Osteoblast (primary cell): ENCODE measurements around the gene SH2B2. TPM values are rescaled to one million over a fixed set of nuclear protein-coding genes. Genes with fewer than 3 reads are reported as not detected.
A peak's percentile ranks its signal among the peaks of the same experiment; 100 is the strongest.

Experiments used
- DNase-seq: peaks from one replicate; pipeline ENCODE4 v3.0.0; 2011; ENCODE audit warnings: low spot score, mixed read lengths; ENCODE audit not compliant: insufficient read length; ENCODE audit errors: missing footprints
- H2AFZ ChIP-seq: 2 replicates; pipeline ENCODE4 v1.6.0; 2011; ENCODE audit warnings: mild to moderate bottlenecking, low read length
- H3K27ac ChIP-seq: 2 replicates; pipeline ENCODE4 v1.5.1; 2011; ENCODE audit warnings: mild to moderate bottlenecking, low read depth, low read length, moderate library complexity
- H3K27me3 ChIP-seq: 2 replicates; pipeline ENCODE4 v1.6.0; 2012; ENCODE audit warnings: mild to moderate bottlenecking, control low read depth, inconsistent platforms, low read length, moderate library complexity; ENCODE audit not compliant: insufficient read depth
- H3K36me3 ChIP-seq: 2 replicates; pipeline ENCODE4 v1.5.1; 2011; ENCODE audit warnings: mild to moderate bottlenecking, low read length, control low read depth, moderate library complexity; ENCODE audit not compliant: insufficient read depth
- H3K4me1 ChIP-seq: 2 replicates; pipeline ENCODE4 v1.5.1; 2011; ENCODE audit warnings: mild to moderate bottlenecking, low read length, control low read depth, moderate library complexity; ENCODE audit not compliant: insufficient read depth
- H3K4me2 ChIP-seq: 2 replicates; pipeline ENCODE4 v1.6.0; 2011; ENCODE audit warnings: mild to moderate bottlenecking, low read length; ENCODE audit not compliant: insufficient read depth
- H3K4me3 ChIP-seq: fragments of 200-600 bp; sonication (generic); 3 replicates; pipeline ENCODE4 v1.5.1; 2012; ENCODE audit warnings: mild to moderate bottlenecking, low read length, inconsistent platforms; ENCODE audit not compliant: insufficient read depth
- H3K79me2 ChIP-seq: 2 replicates; pipeline ENCODE4 v1.6.0; 2012; ENCODE audit warnings: mild to moderate bottlenecking, low read length, control low read depth, inconsistent platforms; ENCODE audit not compliant: insufficient read depth
- H3K9me3 ChIP-seq: 2 replicates; pipeline ENCODE4 v1.5.1; 2011; ENCODE audit warnings: low read depth, low read length, control low read depth
- H4K20me1 ChIP-seq: 2 replicates; pipeline ENCODE4 v1.6.0; 2012; ENCODE audit warnings: mild to moderate bottlenecking, low read length, control low read depth; ENCODE audit not compliant: insufficient read depth
- total RNA-seq: library from RNA; depleted of rRNA; stranded (reverse); fragments of >200 nt; gene quantifications from 2 replicates; pipeline ENCODE4 v1.2.3, GENCODE V29; 2012
- TF ChIP-seq, protein P1 (sequence below): IDR thresholded peaks from 2 replicates; pipeline ENCODE4 v1.5.1; 2011; ENCODE audit warnings: mild to moderate bottlenecking, low read depth, low read length, moderate library complexity; ENCODE audit errors: extremely low read depth

The SH2B2 gene
- total RNA-seq: 2.1 and 2.2 TPM in 2 replicates

DNA sequence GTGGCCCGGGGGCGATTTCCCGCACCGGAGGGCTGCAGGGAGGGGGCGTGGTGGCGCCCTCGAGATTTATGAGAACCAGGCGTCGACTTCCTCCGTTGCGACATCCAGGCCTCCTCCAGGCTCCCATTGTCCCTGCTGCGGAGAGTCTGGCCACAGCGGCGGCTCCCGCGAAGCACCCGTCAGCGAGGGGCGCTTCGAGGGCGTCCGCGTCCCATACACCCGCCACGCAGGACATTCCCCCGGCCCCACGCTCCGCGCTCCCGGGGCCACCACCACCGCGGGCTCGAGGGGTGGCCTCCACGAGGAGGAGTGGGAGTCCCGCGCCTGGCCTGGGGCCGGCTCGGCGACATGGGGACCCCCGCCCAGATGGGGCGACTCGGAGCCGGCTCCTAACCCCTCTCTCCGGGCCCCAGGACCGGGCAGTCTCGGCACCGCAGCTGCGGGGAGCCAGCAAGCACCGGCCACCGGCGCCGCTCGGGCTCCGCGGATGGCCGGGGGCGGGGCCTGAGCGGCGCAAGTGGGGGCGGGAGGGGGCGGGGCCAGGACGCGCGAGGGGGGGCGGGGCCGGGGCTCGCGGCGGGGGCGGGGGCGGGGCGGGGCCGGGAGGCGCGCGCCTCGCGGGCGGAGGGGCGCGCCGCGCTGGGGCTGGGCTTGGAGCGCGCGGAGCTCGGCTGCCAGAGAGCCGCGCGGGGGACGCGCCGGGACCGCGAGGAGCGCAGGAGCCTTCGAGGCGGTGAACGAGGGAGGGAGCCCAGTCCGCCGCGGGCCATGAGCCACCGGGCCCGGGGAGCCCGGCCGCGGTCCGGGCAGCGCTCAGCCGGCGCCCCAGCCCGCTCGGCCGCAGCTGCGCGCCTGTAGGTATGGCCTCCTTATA, at the start of gene SH2B2:
SH2B2 (plus strand) TSS at position 632 of the 874 bp plus-strand sequence. CDS start 13,683 bp downstream, outside the sequence.
- H4K20me1 ChIP-seq: peaks cover 12% of the 10 kb centered on the region
- H3K36me3 ChIP-seq: no peaks in the 10 kb centered on the region
- peaks cover 14% of the 10 kb centered on the region for H3K4me1 ChIP-seq
- H3K79me2 ChIP-seq: no peaks in the 10 kb centered on the region
- TF ChIP-seq, protein P1, sequence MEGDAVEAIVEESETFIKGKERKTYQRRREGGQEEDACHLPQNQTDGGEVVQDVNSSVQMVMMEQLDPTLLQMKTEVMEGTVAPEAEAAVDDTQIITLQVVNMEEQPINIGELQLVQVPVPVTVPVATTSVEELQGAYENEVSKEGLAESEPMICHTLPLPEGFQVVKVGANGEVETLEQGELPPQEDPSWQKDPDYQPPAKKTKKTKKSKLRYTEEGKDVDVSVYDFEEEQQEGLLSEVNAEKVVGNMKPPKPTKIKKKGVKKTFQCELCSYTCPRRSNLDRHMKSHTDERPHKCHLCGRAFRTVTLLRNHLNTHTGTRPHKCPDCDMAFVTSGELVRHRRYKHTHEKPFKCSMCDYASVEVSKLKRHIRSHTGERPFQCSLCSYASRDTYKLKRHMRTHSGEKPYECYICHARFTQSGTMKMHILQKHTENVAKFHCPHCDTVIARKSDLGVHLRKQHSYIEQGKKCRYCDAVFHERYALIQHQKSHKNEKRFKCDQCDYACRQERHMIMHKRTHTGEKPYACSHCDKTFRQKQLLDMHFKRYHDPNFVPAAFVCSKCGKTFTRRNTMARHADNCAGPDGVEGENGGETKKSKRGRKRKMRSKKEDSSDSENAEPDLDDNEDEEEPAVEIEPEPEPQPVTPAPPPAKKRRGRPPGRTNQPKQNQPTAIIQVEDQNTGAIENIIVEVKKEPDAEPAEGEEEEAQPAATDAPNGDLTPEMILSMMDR: no peak
- DNase-seq: peak; percentile 96
- no peak within 1 kb of the TSS for H3K27ac ChIP-seq
- peak within 1 kb of the TSS; percentile 84 for H2AFZ ChIP-seq
- peak within 1 kb of the TSS; percentile 94 for H3K4me2 ChIP-seq
- H3K9me3 ChIP-seq: no peaks in the 10 kb centered on the region
- peaks cover 2% of the 10 kb centered on the region for H3K27me3 ChIP-seq
- peak within 1 kb of the TSS; percentile 79 for H3K4me3 ChIP-seq

GRCh38 chr7:102239206-102239820, 47.4 kb upstream of the SH2B2 start:
- no peaks in the 10 kb centered on the region for H3K79me2 ChIP-seq
- peaks cover 8% of the 10 kb centered on the region for H3K36me3 ChIP-seq
- peaks cover 7% of the 10 kb centered on the region for H4K20me1 ChIP-seq
- no peaks in the 10 kb centered on the region for H3K27me3 ChIP-seq
- DNase-seq: no peak
- TF ChIP-seq, protein P1: no peak
- no peak overlapping the region for H3K27ac ChIP-seq
- H3K4me3 ChIP-seq: no peak overlapping the region
- no peak overlapping the region for H3K4me2 ChIP-seq
- H2AFZ ChIP-seq: no peak overlapping the region
- H3K4me1 ChIP-seq: no peaks in the 10 kb centered on the region
- no peaks in the 10 kb centered on the region for H3K9me3 ChIP-seq

DNA sequence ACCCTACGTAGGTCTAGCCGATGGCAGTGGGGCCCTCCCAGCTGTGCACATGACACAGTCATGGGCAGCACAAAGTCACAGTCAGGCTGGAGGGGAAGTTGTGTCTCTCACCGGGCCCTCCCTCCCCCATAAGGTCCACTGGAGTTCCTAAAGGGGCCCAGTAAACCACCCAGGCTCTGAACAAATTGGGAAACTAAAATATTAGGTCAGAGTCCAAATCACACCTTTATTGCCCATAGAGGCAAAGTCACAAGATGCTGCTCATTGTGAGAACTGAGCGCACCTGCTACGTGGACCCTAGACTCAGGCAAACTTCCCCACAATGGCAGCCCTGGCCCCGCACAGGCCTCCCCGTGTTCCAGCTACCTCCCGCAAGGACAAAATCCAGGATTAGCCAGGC, 45.2 kb upstream of the SH2B2 start:
- H3K9me3 ChIP-seq: no peaks in the 10 kb centered on the region
- H3K36me3 ChIP-seq: peaks cover 4% of the 10 kb centered on the region
- no peaks in the 10 kb centered on the region for H3K79me2 ChIP-seq
- no peak overlapping the region for H3K4me2 ChIP-seq
- no peak overlapping the region for H3K27ac ChIP-seq
- H3K4me3 ChIP-seq: no peak overlapping the region
- H3K27me3 ChIP-seq: no peaks in the 10 kb centered on the region
- H2AFZ ChIP-seq: no peak overlapping the region
- no peak for DNase-seq
- TF ChIP-seq, protein P1: no peak
- H4K20me1 ChIP-seq: peaks cover 3% of the 10 kb centered on the region
- H3K4me1 ChIP-seq: no peaks in the 10 kb centered on the region

DNA sequence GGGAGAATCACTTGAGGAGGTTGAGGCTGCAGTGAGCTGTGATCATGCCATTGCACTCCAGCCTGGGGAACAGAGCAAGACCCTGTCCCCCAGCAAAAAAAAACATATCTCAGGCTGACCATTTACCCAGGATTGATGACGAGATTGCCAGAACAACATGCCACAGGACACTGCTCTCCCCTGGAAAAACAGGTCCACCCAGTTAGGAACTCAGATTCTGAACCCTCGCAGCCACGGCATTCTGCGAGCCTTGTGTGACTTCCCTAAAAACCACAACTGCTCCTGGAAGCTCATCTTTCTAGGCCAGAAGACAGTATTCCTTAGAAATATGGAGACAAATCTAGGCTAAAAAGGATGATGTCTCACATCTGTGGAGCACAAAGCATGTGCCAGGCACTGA, 42.1 kb upstream of the SH2B2 start:
- no peaks in the 10 kb centered on the region for H3K79me2 ChIP-seq
- H3K27me3 ChIP-seq: no peaks in the 10 kb centered on the region
- H3K36me3 ChIP-seq: peaks cover 8% of the 10 kb centered on the region
- DNase-seq: no peak
- no peaks in the 10 kb centered on the region for H3K4me1 ChIP-seq
- H3K4me2 ChIP-seq: no peak overlapping the region
- H2AFZ ChIP-seq: no peak overlapping the region
- TF ChIP-seq, protein P1: no peak
- H4K20me1 ChIP-seq: no peaks in the 10 kb centered on the region
- no peaks in the 10 kb centered on the region for H3K9me3 ChIP-seq
- no peak overlapping the region for H3K27ac ChIP-seq
- H3K4me3 ChIP-seq: no peak overlapping the region
